K562 (cell line): ENCODE results near the gene SOWAHA. TPM values are rescaled to one million over a fixed set of nuclear protein-coding genes. Genes with fewer than 3 reads are reported as not detected.

ENCODE experiments used
- ATAC-seq: fragments of 200-7000 bp; cut with Tn5 transposase; 3 replicates; pipeline ENCODE4 v1.9.1; 2020; ENCODE audit warnings: moderate library complexity
- BruUV-seq: library from RNA; stranded (reverse); fragments of 400-500 nt; replicated peaks from 2 replicates; lab custom pipeline; 2021; lab: Mats Ljungman, UMichigan
- CTCF ChIA-PET: fragments of 300-600 bp; formaldehyde crosslinking; extraction: SDS; loops from one replicate; lab custom pipeline; 2021; ENCODE audit warnings: low intra/inter-chr PET ratio; lab: Yijun Ruan, JAX
- POLR2A ChIA-PET: fragments of 300-600, 350-650 bp; sonication (Branson Sonifier 250); formaldehyde crosslinking; extraction: SDS; loops from one replicate; lab custom pipeline; 2021; ENCODE audit warnings: antibody characterized with exemption, inconsistent platforms; lab: Yijun Ruan, JAX
- DNase-seq, 4 experiments: peaks; one replicate each; pipeline versions ENCODE4 v3.0.0 to v3.0.0-alpha.2; 2011 to 2018; ENCODE audit warnings: low spot score in 3 of 4, mixed read lengths in 3 of 4; ENCODE audit errors: extremely low read depth in 1 of 4
- FAIRE-seq: peaks from 2 replicates; lab custom pipeline; 2011; peaks lifted over from hg19 to GRCh38; lab: Jason Lieb, UNC
- H2AFZ ChIP-seq: 2 replicates; pipeline ENCODE4 v1.6.0; 2011; ENCODE audit warnings: low read depth, low read length, control low read depth, inconsistent platforms
- H3K27ac ChIP-seq: fragments of 200-600 bp; 3 replicates; pipeline ENCODE4 v1.8.0; 2011; ENCODE audit warnings: low read depth, mild to moderate bottlenecking, control low read depth, inconsistent platforms, low read length, moderate library complexity, mixed read lengths; ENCODE audit errors: extremely low read depth
- H3K27me3 ChIP-seq, 2 experiments: fragments of 300-600 bp in 1 of 2; 2 replicates in 1 of 2; 3 replicates in 1 of 2; pipeline versions ENCODE4 v1.6.0 to v1.8.0; 2011; ENCODE audit warnings: inconsistent platforms in 2 of 2, low read length in 2 of 2, mild to moderate bottlenecking in 1 of 2, mixed read lengths in 1 of 2, moderate library complexity in 1 of 2; ENCODE audit not compliant: control insufficient read depth in 2 of 2, insufficient read depth in 2 of 2
- H3K36me3 ChIP-seq: fragments of 300-600 bp; 3 replicates; pipeline ENCODE4 v1.8.0; 2011; ENCODE audit warnings: mild to moderate bottlenecking, low read length, inconsistent platforms; ENCODE audit not compliant: control insufficient read depth, insufficient read depth
- H3K4me1 ChIP-seq, 2 experiments: fragments of 200-600 bp in 1 of 2; replicated peaks in 1 of 2; 2 replicates in 1 of 2; 3 replicates in 1 of 2; pipeline versions ENCODE4 v1.5.1 to v1.8.0; 2011; ENCODE audit warnings: inconsistent platforms in 2 of 2, low read length in 2 of 2, mild to moderate bottlenecking in 1 of 2, mixed read lengths in 1 of 2, moderate library complexity in 1 of 2; ENCODE audit not compliant: control insufficient read depth in 2 of 2, insufficient read depth in 2 of 2
- H3K4me2 ChIP-seq: 2 replicates; pipeline ENCODE4 v1.6.1; 2011; ENCODE audit warnings: low read length, control low read depth, inconsistent platforms, mixed read lengths; ENCODE audit not compliant: insufficient read depth
- H3K4me3 ChIP-seq: fragments of 200-600 bp; sonication (generic), shearing (Covaris generic); 2 replicates; pipeline ENCODE4 v1.5.1; 2016; ENCODE audit warnings: control low read depth, inconsistent platforms
- H3K79me2 ChIP-seq: fragments of 200-600 bp; 3 replicates; pipeline ENCODE4 v1.8.0; 2011; ENCODE audit warnings: low read length, inconsistent platforms; ENCODE audit not compliant: control insufficient read depth, insufficient read depth
- H3K9ac ChIP-seq, 2 experiments: 2 replicates each; pipeline versions ENCODE4 v1.6.0 to v1.6.1; 2011; ENCODE audit warnings: low read depth in 2 of 2, low read length in 2 of 2, control low read depth in 1 of 2, inconsistent platforms in 1 of 2, mild to moderate bottlenecking in 1 of 2, mixed read lengths in 1 of 2; ENCODE audit not compliant: insufficient read depth in 1 of 2
- H3K9me1 ChIP-seq: one replicate; pipeline ENCODE4 v1.6.0; 2011; ENCODE audit warnings: inconsistent platforms, mild to moderate bottlenecking, low read length, moderate library complexity; ENCODE audit not compliant: control insufficient read depth, insufficient read depth
- H3K9me3 ChIP-seq: replicated peaks from 2 replicates; pipeline ENCODE4 v1.5.1; 2011; ENCODE audit warnings: low read depth, low read length, inconsistent platforms; ENCODE audit not compliant: control insufficient read depth, insufficient read depth
- H4K20me1 ChIP-seq: replicated peaks from 2 replicates; pipeline ENCODE4 v1.6.1; 2011; ENCODE audit warnings: low read length, inconsistent platforms, mixed read lengths; ENCODE audit not compliant: control insufficient read depth, insufficient read depth
- ARID1B ChIP-seq: fragments of 450-650 bp; IDR thresholded peaks from 2 replicates; pipeline ENCODE4 v1.6.1; 2016; ENCODE audit warnings: antibody characterized with exemption, mild to moderate bottlenecking, inconsistent platforms
- DPF2 ChIP-seq: fragments of 450-650 bp; IDR thresholded peaks from 2 replicates; pipeline ENCODE4 v1.6.1; 2016
- EP300 ChIP-seq: IDR thresholded peaks from 2 replicates; pipeline ENCODE4 v1.6.1; 2012; ENCODE audit warnings: low read length, improper control_type of control experiment
- FIP1L1 ChIP-seq: fragments of 200-400 bp; formaldehyde crosslinking; IDR thresholded peaks from 2 replicates; pipeline ENCODE4 v1.6.1; 2018; ENCODE audit warnings: mild to moderate bottlenecking, low read depth, low read length; ENCODE audit not compliant: poor library complexity, severe bottlenecking
- FOXK2 ChIP-seq, 2 experiments: fragments of 450-650 bp; IDR thresholded peaks in 1 of 2; conservative IDR thresholded peaks in 1 of 2; 2 replicates each; pipeline ENCODE4 v1.6.1; 2016; ENCODE audit warnings: low read depth in 2 of 2, mild to moderate bottlenecking in 1 of 2
- HDAC1 ChIP-seq, 2 experiments: fragments of 450-650 bp; IDR thresholded peaks; 2 replicates each; pipeline ENCODE4 v1.6.1; 2016 to 2017; ENCODE audit warnings: inconsistent platforms in 1 of 2, mild to moderate bottlenecking in 1 of 2, moderate library complexity in 1 of 2
- HIVEP1 ChIP-seq: fragments of 250-450 bp; sonication (Bioruptor Pico); IDR thresholded peaks from 2 replicates; pipeline ENCODE4 v1.4.0; 2020; ENCODE audit warnings: mild to moderate bottlenecking
- HNRNPUL1 ChIP-seq: fragments of 200-400 bp; formaldehyde crosslinking; IDR thresholded peaks from 2 replicates; pipeline ENCODE4 v1.6.1; 2017; ENCODE audit warnings: low read length
- JUND ChIP-seq, 2 experiments: IDR thresholded peaks; 2 replicates in 1 of 2; 3 replicates in 1 of 2; pipeline ENCODE4 v1.6.1; 2011; ENCODE audit warnings: borderline replicate concordance in 2 of 2, low read depth in 2 of 2, low read length in 2 of 2, improper control_type of control experiment in 1 of 2, missing biosample characterization in 1 of 2, missing genetic modification characterization in 1 of 2, missing genetic modification reagents in 1 of 2
- MBD2 ChIP-seq: sonication (generic); IDR thresholded peaks from 2 replicates; pipeline ENCODE4 v1.6.1; 2016; ENCODE audit warnings: low read depth, borderline replicate concordance
- NFIC ChIP-seq: fragments of 450-650 bp; IDR thresholded peaks from 2 replicates; pipeline ENCODE4 v1.6.1; 2017; ENCODE audit warnings: mild to moderate bottlenecking, inconsistent platforms
- RBFOX2 ChIP-seq: fragments of 200-400 bp; formaldehyde crosslinking; IDR thresholded peaks from 2 replicates; pipeline ENCODE4 v1.6.1; 2017; ENCODE audit warnings: low read depth, mild to moderate bottlenecking, low read length, moderate library complexity
- SMARCE1 ChIP-seq: fragments of 450-650 bp; IDR thresholded peaks from 2 replicates; pipeline ENCODE4 v1.7.1; 2016; ENCODE audit warnings: mild to moderate bottlenecking
- SREBF1 ChIP-seq: fragments of 150-350 bp; IDR thresholded peaks from 2 replicates; pipeline ENCODE4 v1.6.1; 2014; ENCODE audit warnings: antibody characterized with exemption, low read depth, low read length, borderline replicate concordance
- TFAP4 ChIP-seq: sonication (generic); formaldehyde crosslinking; IDR thresholded peaks from 2 replicates; pipeline ENCODE4 v1.8.0; 2022; ENCODE audit warnings: missing genetic modification reagents, mild to moderate bottlenecking, moderate library complexity, borderline replicate concordance
- ZFP1 ChIP-seq: fragments of 450-650 bp; formaldehyde crosslinking; IDR thresholded peaks from 2 replicates; pipeline ENCODE4 v1.4.0; 2020; ENCODE audit warnings: mild to moderate bottlenecking, mixed read lengths
- ZNF586 ChIP-seq: fragments of 450-650 bp; formaldehyde crosslinking; conservative IDR thresholded peaks from 2 replicates; pipeline ENCODE4 v1.4.0; 2020; ENCODE audit warnings: mild to moderate bottlenecking, moderate library complexity
- WGBS: fragments of 100-300 bp; shearing (Covaris generic); methylation state at CpG from one replicate; pipeline ENCODE4 v1.1.6; 2016; ENCODE audit warnings: low coverage, mixed read lengths; ENCODE audit not compliant: insufficient coverage; ENCODE audit errors: missing lambda C conversion rate; 5-methylcytosine and 5-hydroxymethylcytosine counted together
- in situ Hi-C: fragments of 300-500 bp; cut with MboI; formaldehyde crosslinking; loops from 4 replicates; pipeline ENCODE4 v1.15.0; 2018; ENCODE audit warnings: inconsistent platforms, mixed read lengths
- intact Hi-C: fragments of 100-400 bp; cut with micrococcal nuclease; formaldehyde crosslinking; loops from 2 replicates; pipeline ENCODE4 v1.14.2; 2022
- polyA plus RNA-seq, 8 experiments: library from polyadenylated mRNA; depleted of rRNA in 4 of 8; stranded (reverse) in 5 of 8; unstranded in 3 of 8; fragments of >200 nt; fragmentation: Nextera tagmentation in 2 of 8; fragmentation: Illumina TruSeq in 1 of 8; extraction: Ambion mirVana in 2 of 8; extraction: Trizol in 1 of 8; gene quantifications; 2 replicates each; pipeline versions ENCODE4 v1.2.1 to v1.2.3, GENCODE V29; 2011 to 2014; ENCODE audit warnings: inconsistent platforms in 1 of 8, missing spikeins in 1 of 8
- total RNA-seq, 7 experiments: library from RNA; depleted of rRNA in 6 of 7; stranded (reverse); fragments of >200 nt in 6 of 7; fragmentation: Illumina TruSeq in 2 of 7; extraction: Trizol in 2 of 7; gene quantifications; 2 replicates each; pipeline versions ENCODE4 v1.2.1 to v1.2.3, GENCODE V29; 2011 to 2021; ENCODE audit warnings: low replicate concordance in 1 of 7
- TF ChIP-seq, protein P1 (sequence below): fragments of 450-650 bp; formaldehyde crosslinking; IDR thresholded peaks from 2 replicates; pipeline ENCODE4 v1.4.0; 2020; ENCODE audit warnings: mild to moderate bottlenecking, mixed read lengths
- TF ChIP-seq, protein P2 (sequence below): fragments of 250-450 bp; sonication (Bioruptor Pico); IDR thresholded peaks from 2 replicates; pipeline ENCODE4 v1.8.0; 2022; ENCODE audit warnings: moderate library complexity, mild to moderate bottlenecking, inconsistent platforms

Gene SOWAHA
- total and polyA plus RNA-seq, 9 of the 15 experiments (the other 6 are each of a cell fraction or from before 2014, with no cell fraction given) = not detected

- H3K9ac ChIP-seq = peak overlapping the region; percentile 81 to 95
- intact Hi-C loops (no loop called here), in situ Hi-C loops (no loop called here)
- DNase-seq (peak; percentile 62 to 88 (median 70)), FAIRE-seq (peak; percentile 90), ATAC-seq (peak; percentile 72)
- H3K4me3 ChIP-seq = peak overlapping the region; percentile 58
- BruUV-seq = no TSS peak
- peak overlapping the region; percentile 47 for H2AFZ ChIP-seq
- WGBS = under 1% methylated on average over 32 of the region's 39 CpGs
- H3K4me2 ChIP-seq = peak overlapping the region; percentile 88
- no peaks in the 10 kb centered on the region for H3K27me3 ChIP-seq
- no peaks in the 10 kb centered on the region for H3K9me1 ChIP-seq
- peak overlapping the region; percentile 79 for H3K27ac ChIP-seq
- H4K20me1 ChIP-seq = peaks cover 2% of the 10 kb centered on the region; the same call in 1 of the 2 replicates
- H3K79me2 ChIP-seq = peaks cover 71% of the 10 kb centered on the region
- peaks cover 53 to 54% of the 10 kb centered on the region in 2 experiments for H3K4me1 ChIP-seq
- CTCF ChIA-PET = interaction anchor here (0.7 kb wide), 1 partner anchor 115 kb away, joined by 3 read pairs; no protein-coding TSS in a partner anchor
- POLR2A ChIA-PET = interaction anchor here (0.6 to 2.9 kb wide), 11 partner anchors 9 to 45 kb away, joined by 3 to 10 read pairs (median 5); partner anchors contain the start of gene KIF3A
- H3K36me3 ChIP-seq = peaks cover 29% of the 10 kb centered on the region; the same call in 2 of the 3 replicates
- H3K9me3 ChIP-seq = no peaks in the 10 kb centered on the region
- TF ChIP-seq RBFOX2 (0 out of 2 replicates have a peak, but pooled peaks have one; percentile 1), EP300 (no peak), ARID1B (peak; percentile 36; the same call in 1 of the 2 replicates), TFAP4 (peak; percentile 23; the same call in 1 of the 2 replicates), DPF2 (peak; percentile 49), SREBF1 (no peak), FOXK2 (conservative IDR thresholded peaks at IDR 0.05 in 1 of 2, IDR thresholded peaks at IDR 0.05 in 1 of 2; ENCODE audit: low read depth in 2 of 2) (no peak), SMARCE1 (no peak), NFIC (peak; percentile 86), JUND (IDR thresholded peaks at IDR 0.05; ENCODE audit: borderline replicate concordance, low read depth, low read length) (0 out of 2 replicates have a peak, but pooled peaks have one; percentile 7), JUND (tag; IDR thresholded peaks at IDR 0.05; ENCODE audit: borderline replicate concordance, low read depth, low read length) (no peak; the same call in 2 of the 3 replicates), ZNF586 (CRISPR knock-in tag) (no peak), HDAC1 (IDR thresholded peaks at IDR 0.05) (peak in 1 of 2 experiments; percentile 67; a peak in 2 of 4 replicates), HNRNPUL1 (no peak), HIVEP1 (CRISPR knock-in tag) (no peak), FIP1L1 (no peak), MBD2 (0 out of 2 replicates have a peak, but pooled peaks have one; percentile 42), ZFP1 (CRISPR knock-in tag) (no peak)
- TF ChIP-seq, protein P1, sequence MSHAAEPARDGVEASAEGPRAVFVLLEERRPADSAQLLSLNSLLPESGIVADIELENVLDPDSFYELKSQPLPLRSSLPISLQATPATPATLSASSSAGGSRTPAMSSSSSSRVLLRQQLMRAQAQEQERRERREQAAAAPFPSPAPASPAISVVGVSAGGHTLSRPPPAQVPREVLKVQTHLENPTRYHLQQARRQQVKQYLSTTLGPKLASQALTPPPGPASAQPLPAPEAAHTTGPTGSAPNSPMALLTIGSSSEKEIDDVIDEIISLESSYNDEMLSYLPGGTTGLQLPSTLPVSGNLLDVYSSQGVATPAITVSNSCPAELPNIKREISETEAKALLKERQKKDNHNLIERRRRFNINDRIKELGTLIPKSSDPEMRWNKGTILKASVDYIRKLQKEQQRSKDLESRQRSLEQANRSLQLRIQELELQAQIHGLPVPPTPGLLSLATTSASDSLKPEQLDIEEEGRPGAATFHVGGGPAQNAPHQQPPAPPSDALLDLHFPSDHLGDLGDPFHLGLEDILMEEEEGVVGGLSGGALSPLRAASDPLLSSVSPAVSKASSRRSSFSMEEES (CRISPR knock-in tag) = no peak
- TF ChIP-seq, protein P2, sequence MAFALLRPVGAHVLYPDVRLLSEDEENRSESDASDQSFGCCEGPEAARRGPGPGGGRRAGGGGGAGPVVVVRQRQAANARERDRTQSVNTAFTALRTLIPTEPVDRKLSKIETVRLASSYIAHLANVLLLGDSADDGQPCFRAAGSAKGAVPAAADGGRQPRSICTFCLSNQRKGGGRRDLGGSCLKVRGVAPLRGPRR (CRISPR knock-in tag) = no peak
Measured at GRCh38 chr5:132776131-132776937, 36.8 kb upstream of the SOWAHA start.
